ENCODE measurements around the gene PDCD1LG2.
"Not testable (repeated sequence)": the region's sequence is repeated elsewhere in the genome, so short reads cannot be mapped to it uniquely, and the experiment has no call there.

The PDCD1LG2 gene

DNA sequence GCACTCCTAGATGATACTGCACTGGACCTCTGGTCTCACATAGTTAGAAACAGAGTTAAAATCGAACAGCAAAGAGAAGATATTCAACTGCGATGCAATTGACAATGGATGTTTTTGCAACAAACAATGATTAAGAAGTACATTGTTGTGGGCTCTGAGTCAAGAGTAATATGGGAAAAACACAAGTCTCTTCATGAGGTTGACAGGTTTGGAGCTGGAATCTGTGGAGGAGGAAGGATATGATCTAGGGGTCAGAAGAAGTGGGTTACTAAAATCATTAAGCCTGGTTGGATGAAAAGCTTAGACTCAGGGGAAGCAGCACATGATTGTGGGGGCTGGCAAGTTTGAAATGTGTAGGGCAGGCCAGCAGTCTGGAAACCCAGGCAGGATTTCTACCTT lies 53.1 kb downstream of the PDCD1LG2 start:
- no peak for FAIRE-seq
- no peak for DNase-seq (ENCODE audit: insufficient read length, low spot score)

DNA sequence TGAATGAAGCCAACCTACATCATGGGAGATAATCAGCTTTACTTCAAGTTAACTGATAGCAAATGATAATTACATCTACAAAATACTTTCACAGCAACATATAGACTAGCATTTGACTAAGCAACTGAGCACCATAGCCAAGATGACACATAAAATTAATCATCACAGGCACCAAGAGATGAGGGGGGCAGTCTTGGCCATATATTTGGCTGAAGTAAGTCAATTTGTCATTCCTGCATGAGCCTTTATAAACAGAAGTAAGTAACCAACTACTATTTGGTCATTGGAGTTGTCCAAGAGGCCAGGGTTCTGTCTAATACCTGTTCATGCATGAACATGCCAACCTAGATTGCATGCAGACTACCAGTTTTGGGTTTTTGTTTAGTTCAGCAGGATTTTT lies 53.6 kb downstream of the PDCD1LG2 start:
- no peak for DNase-seq (ENCODE audit: insufficient read length, low spot score)
- no peak for FAIRE-seq

DNA sequence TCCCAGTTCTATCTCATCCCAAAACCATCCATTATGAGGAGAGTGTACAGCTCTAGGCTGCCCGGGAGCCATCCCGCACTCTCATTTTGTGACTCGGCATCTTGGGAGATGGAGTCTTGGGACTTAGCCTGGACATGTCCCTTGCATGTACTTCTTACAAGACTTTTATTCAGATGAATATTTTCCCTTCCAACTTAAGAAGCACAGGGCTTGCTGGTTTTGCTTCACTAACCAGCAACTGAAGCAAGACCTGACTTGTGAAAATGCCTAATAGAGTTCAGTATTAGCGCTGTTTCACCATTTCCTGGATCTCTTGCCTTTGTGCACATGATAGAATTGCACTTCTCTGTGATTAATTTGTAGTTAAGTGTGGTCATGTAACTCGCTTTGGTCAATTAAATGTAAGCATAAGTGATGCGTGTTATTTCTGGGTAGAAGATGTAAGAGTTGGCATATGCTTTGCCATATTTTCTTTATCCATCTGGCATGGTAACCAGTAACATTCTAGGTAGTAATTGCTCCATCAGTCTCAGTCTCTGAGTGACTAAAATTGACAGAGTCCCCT lies 55.8 kb downstream of the PDCD1LG2 start:
- FAIRE-seq: no peak
- no peak for DNase-seq (ENCODE audit: insufficient read length, low spot score)

DNA sequence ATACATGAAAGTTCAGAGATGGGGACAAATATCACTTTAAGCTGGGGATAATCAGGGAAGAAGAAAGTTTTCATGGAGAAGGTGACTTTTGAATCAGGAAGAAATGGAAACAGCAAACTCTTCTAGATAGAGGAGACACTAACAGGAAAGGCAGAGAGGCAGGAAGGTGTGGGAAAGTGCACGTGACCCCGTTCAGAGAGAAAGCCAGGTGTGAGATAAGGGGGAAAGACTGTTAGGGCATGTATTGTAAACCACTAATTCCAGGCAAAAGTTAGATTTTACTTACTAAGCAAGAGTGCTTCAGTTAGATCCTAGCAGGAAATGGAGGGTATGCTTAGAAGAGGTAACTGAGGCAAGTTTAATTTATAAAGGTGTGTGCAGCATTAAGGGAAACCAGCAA lies 58.5 kb downstream of the PDCD1LG2 start:
- no peak for FAIRE-seq
- no peak for DNase-seq (ENCODE audit: insufficient read length, low spot score)

DNA sequence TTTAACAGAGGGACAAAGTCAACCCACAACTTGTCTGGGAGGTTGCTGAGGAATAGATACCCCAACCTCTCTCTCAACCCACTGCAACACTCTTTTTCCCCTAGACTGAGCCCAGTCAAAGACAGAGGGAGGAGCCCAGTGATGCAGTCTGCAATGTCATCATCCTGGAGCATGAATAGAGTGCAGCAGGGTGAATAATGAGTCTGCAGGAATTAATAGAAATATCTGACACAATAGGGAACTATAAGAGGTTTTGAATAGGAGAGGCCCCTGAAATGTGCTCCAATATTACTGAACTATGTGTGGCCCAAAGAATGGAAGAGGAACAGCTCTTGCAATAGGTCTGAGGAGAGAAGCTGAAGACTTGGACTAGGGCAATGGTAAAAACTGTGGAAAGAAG lies 59.1 kb downstream of the PDCD1LG2 start:
- no peak for FAIRE-seq
- no peak for DNase-seq (ENCODE audit: insufficient read length, low spot score)

DNA sequence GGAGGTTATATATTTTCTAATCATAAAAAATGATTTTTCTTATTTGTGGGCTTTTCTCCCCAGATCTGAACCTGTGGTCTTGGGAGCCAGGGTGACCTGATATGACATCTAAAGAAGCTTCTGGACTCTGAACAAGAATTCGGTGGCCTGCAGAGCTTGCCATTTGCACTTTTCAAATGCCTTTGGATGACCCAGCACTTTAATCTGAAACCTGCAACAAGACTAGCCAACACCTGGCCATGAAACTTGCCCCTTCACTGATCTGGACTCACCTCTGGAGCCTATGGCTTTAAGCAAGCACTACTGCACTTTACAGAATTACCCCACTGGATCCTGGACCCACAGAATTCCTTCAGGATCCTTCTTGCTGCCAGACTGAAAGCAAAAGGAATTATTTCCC lies 59.6 kb downstream of the PDCD1LG2 start:
- DNase-seq (ENCODE audit: insufficient read length, low spot score): no peak
- no peak for FAIRE-seq

DNA sequence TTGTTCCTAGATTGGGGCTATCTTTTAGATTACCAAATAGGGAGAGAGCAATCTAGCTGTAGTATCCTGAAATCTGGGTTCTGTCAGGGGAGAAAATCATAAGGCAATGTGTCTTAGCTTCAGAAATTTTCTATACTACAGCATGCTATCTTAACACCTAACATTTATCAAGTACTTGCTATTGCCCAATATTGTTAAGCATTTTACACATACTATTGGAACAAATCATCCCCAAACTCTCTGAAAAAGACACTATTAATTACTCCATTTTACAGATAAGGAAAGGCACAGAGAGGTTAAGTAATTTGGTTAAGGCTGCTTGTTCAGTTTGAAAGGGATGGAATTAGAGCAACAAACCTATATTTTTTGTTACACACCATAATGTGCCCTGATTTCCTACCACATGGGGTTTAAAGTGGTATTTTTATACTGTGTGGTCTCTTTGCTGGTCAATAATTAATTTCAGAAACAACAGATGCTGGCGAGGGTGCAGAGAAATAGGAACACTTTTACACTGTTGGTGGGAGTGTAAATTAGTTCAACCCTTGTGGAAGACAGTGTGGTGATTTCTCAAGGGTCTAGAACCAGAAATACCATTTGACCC lies 61.4 kb downstream of the PDCD1LG2 start:
- DNase-seq (ENCODE audit: insufficient read length, low spot score) (no peak), FAIRE-seq (no peak)

DNA sequence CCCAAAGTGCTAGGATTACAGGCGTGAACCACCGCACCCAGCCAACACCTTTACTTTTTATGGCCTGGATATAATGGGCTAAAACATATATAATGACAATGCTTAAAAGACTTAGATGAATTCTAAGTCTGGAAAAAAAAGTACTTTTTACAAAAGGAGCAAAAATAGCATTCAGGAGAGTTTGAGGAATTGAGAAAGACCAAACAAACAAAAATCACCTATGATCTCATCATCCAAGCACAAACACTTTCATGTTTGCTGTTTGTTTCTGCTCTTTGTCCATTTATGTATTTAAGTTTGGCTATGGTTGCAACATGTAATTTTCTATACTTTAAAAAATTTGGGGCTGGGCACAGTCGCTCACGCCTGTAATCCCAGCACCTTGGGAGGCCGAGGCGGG lies 63.8 kb downstream of the PDCD1LG2 start:
- no peak for FAIRE-seq
- no peak for DNase-seq (ENCODE audit: insufficient read length, low spot score)

DNA sequence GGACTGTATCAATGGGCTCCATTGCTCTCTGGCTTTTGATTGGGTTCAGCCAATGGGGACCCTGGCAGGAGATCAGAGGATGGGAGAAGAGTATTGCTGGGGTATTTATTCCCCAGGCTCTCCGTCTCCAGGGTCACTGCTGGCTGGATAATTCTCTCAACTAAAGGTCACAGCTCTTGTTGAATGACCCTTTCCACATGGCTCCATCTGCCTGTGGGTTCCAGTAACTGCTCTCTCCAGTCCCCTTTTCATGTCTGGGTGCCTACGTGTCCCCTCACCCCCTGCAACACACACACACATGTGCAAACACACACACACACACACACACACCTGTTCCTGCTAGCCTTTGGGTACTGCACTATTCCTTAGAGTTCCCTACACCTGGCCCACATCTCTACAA lies 64.7 kb downstream of the PDCD1LG2 start:
- FAIRE-seq (no peak), DNase-seq (ENCODE audit: insufficient read length, low spot score) (no peak)

DNA sequence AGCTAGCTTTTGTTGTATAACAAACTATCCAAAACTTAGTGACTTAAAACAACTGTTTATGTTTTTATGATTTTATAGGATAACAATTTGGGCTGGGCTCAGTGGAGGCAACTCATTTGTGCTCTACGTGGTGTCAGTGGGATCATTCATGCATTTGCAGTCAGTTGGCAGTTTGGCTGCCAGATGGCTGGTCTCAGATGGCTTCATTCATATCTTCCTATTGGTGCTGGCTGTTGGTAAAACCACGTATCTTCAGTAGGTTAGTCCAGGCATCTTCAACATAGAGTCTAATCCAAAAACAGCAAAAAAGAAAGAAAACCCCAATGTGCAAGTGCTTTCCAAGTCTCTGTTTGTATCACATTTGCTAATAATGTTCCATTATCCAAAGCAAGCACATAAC lies 66.9 kb downstream of the PDCD1LG2 start:
- DNase-seq (ENCODE audit: insufficient read length, low spot score) (no peak), FAIRE-seq (no peak)

DNA sequence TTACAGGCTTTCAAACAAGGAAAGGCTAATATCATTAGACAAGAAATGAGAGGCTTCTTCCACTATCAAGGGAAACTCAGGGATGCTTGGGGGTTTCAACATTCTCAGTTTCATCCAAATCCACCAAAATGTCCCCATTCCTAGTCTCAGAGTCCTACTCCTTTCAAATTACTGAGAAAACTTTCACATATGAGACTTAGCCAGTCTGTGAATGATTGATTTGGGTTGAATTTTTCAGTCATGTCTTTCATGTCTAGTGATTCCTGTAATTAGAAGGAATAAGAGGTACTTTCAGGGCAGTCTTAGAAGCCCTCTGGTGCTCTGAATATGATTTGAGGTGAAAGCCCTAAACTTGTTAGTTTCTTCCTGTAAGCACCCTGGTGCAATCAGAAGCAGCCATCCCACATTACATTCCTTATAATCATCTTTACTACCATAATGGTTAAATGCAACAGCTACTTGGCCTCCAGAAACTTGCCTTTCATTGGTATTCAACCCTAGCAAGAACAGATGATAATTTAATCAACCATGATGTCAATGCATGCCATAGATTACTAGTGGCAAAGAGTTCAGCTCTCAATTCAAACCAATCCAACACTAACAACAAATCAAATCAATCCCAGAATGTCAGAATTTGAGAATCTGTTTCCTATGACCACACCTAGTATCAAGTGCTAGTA lies 67.8 kb downstream of the PDCD1LG2 start:
- DNase-seq (ENCODE audit: insufficient read length, low spot score) (no peak), FAIRE-seq (no peak)

DNA sequence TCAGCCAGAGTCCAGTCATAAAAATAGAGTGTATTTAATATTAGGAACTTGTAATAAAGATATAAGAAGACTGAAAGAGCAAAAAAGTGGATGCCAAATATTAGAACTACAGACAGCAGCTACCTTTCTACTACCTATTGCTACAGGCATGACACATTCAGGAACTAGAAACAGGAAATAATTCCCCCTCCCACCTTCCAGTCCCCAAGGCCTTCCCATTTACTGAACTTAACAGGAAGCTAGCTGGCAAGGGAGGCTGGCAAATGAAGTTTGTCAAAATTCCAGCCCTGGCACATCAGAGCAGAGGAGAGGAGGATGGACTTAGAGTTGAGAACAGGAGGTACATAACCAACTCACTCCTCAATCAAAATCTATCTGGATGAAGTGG lies 68.4 kb downstream of the PDCD1LG2 start:
- no peak for FAIRE-seq
- DNase-seq (ENCODE audit: insufficient read length, low spot score): no peak

DNA sequence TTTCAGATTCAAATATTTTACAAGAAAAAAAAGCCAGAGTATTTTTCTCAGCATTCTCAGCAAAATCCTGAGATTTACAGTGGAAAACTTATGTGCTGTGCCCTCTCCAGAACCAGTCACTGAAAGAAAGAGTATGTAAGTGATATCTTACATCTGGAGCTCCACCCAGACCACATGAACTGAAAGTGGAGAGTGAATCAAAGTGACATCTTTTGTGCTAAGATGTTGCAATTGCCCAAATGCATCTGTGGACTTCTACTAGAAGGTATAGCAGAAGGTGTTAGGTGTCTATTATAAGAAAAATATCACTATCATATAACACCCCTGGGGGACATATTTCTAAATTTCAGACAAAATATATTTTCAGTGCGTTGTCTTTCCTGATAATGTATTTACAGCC lies 69.5 kb downstream of the PDCD1LG2 start:
- FAIRE-seq (no peak), DNase-seq (ENCODE audit: insufficient read length, low spot score) (no peak)

DNA sequence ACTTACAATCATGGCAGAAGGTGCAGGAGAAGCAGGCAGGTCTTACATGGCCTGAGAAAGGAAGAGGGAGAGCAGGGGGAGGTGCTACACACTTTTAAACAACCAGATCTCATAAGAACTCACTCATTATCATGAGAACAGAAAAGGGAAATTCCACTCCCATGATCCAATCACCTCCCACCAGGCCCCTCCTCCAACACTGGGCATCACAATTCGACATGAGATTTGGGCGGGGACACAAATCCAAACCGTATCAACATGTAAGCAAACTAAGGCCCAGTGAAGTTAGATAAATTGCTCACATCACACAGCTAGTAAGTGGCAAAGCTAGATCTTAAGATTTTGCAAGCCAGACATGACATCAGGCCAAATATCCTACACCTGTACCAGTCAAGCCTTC lies 70.3 kb downstream of the PDCD1LG2 start:
- FAIRE-seq (no peak), DNase-seq (ENCODE audit: insufficient read length, low spot score) (no peak)

DNA sequence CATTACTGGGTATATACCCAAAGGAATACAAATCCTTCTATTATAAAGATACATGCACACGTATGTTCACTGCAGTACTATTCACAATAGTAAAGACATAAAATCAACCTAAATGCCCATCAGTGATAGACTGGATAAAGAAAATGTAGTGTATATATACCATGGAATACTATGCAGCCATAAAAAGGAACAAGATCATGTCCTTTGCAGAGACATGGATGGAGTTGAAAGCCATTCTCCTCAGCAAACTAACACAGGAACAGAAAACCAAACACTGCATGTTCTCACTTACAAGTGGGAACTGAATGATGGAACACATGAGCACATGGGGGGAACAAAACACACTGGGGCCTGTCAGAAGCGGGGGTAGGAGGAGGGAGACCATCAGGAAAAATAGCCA lies 71.4 kb downstream of the PDCD1LG2 start:
- not testable (repeated sequence) for FAIRE-seq; DNase-seq (ENCODE audit: insufficient read length, low spot score)

DNA sequence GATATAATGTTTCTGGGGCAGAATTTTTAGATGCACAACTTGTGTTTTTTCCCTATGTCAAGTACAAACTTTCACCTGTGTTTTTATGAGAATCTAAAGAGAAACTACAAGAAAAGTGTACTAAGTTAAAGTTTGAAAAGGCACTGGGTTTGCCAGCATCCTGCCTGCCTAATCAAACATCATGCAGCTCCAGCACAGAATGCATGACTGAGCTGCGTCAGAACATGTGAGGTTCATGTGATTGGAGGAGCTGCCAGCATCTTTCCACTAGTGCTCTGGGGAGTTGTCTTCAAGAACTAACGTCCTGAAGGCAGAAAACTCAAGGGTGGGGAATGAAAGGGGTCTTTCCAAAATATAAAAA lies 72.5 kb downstream of the PDCD1LG2 start:
- FAIRE-seq (no peak), DNase-seq (ENCODE audit: insufficient read length, low spot score) (no peak)

DNA sequence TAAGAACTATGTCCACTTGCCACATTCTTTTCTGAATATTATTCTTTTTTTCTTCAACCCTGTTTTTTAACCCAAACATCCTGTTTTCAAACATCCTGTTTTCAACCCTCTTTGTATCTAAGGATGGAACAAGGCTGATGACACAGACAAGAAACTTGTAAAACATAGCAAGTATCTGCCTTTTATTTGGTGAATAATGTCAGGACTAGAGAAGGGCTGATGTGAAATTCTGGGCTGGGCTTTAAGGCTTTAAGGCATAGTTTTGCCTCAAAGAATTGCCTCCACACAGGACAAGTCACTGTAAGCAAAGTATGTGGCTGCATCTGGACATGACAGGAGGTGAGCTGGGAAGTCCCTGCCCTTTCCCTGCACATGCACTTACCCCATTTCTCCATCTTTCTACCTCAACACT lies 76.1 kb downstream of the PDCD1LG2 start:
- DNase-seq (ENCODE audit: insufficient read length, low spot score): no peak
- no peak for FAIRE-seq

DNA sequence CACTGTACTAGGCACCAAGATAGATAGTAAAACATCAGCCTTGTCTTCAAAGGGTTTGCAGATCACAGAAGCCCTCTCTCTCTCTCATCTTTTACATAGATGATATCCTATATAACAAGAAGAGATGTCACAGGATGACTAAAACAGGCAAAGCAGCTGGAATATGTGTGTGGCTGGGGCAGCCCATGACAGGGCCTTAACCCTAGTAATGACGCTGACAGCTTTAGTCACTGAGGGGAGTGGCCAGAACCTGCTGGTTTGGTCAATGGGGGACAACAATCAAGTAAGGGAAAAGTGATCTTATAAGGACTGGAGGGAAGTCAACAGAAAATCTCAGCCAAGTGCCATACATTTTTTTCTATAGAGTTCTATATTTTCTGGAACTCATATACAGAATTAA lies 76.7 kb downstream of the PDCD1LG2 start:
- DNase-seq (ENCODE audit: insufficient read length, low spot score): no peak
- no peak for FAIRE-seq

DNA sequence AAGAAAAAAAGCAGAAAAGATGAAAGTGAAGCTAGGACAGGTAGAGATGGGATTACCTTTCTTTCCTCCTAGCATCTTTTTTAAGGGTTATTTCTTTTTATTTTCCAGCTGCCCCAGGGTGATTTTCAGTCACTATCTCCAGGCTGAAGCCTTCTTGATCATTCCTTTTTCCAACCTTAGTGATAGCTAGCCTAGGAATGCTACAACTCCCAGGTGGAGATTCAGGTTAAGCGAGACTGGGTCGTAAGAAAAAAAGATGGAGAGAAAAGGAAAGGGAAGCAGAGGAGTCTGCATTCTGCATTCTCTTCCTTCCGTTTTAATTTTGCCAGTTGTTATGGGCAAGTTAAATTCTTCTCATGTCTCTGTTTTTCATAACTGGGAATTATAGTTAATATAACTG lies 81.9 kb downstream of the PDCD1LG2 start:
- FAIRE-seq (no peak), DNase-seq (ENCODE audit: insufficient read length, low spot score) (no peak)

DNA sequence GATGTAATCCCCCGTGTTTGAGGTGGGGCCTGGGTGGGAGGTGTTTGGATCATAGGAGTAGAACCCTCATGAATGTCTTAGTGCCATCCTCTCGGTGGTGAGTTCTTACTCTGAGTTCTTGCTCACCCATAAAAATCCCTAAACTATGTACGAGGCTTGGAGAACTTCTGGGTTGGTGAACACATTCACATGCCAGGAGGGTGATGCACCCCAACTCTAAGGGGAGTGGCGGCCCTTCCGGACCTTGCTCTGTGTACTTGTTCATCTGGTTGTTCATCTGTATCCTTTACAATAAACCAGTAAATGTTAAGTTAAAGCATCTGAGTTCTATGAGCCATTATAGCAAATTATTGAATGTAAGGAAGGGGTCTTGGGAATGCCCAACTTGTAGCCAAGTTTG lies 82.6 kb downstream of the PDCD1LG2 start:
- no peak for FAIRE-seq
- DNase-seq (ENCODE audit: insufficient read length, low spot score): no peak

DNA sequence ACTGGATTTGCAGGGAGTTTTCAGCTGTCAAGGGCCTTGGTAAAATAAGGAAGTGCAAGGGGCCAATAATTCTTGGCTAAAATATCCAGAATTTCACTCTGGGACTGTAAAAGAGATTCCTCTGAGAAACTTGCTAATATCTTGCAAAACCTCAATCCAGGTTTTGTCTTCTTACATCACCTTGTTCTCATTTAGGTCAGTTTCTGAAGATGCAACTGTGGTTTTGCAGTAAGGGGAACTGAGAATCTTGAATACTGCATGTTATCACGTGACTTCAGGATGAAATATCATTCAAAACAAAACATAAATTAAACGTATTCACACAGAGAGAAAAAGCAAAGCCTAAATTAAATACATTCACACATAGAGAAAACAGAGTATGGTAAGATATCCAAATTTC lies 83.6 kb downstream of the PDCD1LG2 start:
- FAIRE-seq (no peak), DNase-seq (ENCODE audit: insufficient read length, low spot score) (no peak)

DNA sequence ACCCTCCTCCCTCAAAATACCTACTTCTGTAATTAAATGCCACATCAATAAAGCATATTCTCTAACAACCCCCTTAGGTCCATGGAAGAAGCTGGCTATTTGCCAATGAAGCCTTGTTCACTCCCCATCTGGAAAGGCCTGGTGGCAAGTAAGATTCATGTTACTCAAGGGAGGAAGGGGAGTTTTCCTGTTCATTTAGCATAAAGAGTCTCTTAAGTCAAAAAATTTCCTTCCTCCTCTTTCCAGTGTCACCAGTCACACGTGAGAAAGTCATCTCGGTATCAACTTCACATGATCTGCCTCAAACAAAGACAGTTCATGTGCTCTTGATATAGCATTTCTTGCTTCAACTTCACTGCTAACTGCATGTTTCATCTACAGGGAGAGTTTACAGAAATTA lies 85.8 kb downstream of the PDCD1LG2 start:
- FAIRE-seq: no peak

More for the DNA sequence above, 85.8 kb downstream of the PDCD1LG2 start:
- no peak for DNase-seq (ENCODE audit: insufficient read length, low spot score)
